Measurements from ENCODE around the gene HOMER3.

GRCh38 chr19:18990128-18990708, 49.2 kb upstream of the HOMER3 start:
- TF ChIP-seq EZH2 (IDR thresholded peaks at IDR 0.05), result no peak
- TF ChIP-seq CTCF (IDR thresholded peaks at IDR 0.05), result no peak
